Nephron (organoid): ENCODE results near the gene EIF4A2.
A peak's percentile ranks its signal among the peaks of the same experiment; 100 is the strongest.
"Not testable (repeated sequence)": the region's sequence is repeated elsewhere in the genome, so short reads cannot be mapped to it uniquely, and the experiment has no call there.

ENCODE experiments used
- H3K27ac Mint-ChIP-seq, 3 experiments: 2 replicates each; pipeline ENCODE4 v1.8.0; 2020; ENCODE audit warnings: mixed read lengths in 3 of 3, mild to moderate bottlenecking in 2 of 3, moderate library complexity in 1 of 3
- H3K27me3 Mint-ChIP-seq: 2 replicates; pipeline ENCODE4 v1.8.0; 2021; ENCODE audit warnings: low read depth, mild to moderate bottlenecking, moderate library complexity, mixed read lengths
- H3K36me3 Mint-ChIP-seq: 2 replicates; pipeline ENCODE4 v1.8.0; 2020; ENCODE audit warnings: low read depth, mixed read lengths
- H3K4me1 Mint-ChIP-seq: 2 replicates; pipeline ENCODE4 v1.8.0; 2020; ENCODE audit warnings: mixed read lengths
- H3K4me3 Mint-ChIP-seq, 3 experiments: 2 replicates each; pipeline ENCODE4 v1.8.0; 2020; ENCODE audit warnings: mild to moderate bottlenecking in 3 of 3, mixed read lengths in 3 of 3, moderate library complexity in 2 of 3
- H3K9me3 Mint-ChIP-seq: 2 replicates; pipeline ENCODE4 v1.8.0; 2020; ENCODE audit warnings: mixed read lengths
- TF ChIP-seq, protein P1 (sequence below), 3 experiments: fragments of 200-600 bp; sonication (generic); IDR thresholded peaks; one replicate each; pipeline ENCODE4 v1.5.0; 2021; ENCODE audit warnings: antibody characterized with exemption in 3 of 3; ENCODE audit not compliant: unreplicated experiment in 3 of 3

Gene EIF4A2

DNA sequence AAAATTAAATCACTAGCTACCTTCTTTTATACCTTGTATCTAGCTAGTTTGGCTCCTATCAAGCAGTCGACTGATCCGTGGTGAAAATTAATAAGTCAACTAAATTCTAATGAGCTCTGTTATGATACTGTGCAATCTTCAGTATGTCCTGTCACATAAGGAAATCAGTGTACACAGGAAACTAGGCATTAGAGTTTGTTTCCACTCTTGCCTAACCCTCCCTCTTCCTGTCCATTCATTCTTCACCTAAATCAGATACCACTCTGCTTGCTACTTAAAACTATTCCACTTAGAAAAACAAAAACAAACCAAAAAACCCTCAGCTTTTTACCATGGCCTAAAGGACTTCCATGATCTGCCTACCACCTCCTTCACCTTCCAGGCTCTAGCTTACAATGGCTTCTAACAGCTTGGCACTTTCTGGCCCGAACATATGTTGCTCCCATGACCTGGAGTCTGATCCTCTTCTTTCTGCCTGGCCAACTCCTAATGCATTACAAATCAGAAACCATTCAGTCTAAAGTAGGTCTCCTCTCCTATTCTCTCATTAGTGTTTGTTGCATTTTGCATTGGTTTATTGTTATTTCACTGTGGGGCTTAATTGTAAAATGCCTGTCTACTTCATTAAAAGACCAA, 15.0 kb downstream of the EIF4A2 start:
- peaks cover 59% of the 10 kb centered on the region for H3K36me3 Mint-ChIP-seq
- TF ChIP-seq, protein P1, sequence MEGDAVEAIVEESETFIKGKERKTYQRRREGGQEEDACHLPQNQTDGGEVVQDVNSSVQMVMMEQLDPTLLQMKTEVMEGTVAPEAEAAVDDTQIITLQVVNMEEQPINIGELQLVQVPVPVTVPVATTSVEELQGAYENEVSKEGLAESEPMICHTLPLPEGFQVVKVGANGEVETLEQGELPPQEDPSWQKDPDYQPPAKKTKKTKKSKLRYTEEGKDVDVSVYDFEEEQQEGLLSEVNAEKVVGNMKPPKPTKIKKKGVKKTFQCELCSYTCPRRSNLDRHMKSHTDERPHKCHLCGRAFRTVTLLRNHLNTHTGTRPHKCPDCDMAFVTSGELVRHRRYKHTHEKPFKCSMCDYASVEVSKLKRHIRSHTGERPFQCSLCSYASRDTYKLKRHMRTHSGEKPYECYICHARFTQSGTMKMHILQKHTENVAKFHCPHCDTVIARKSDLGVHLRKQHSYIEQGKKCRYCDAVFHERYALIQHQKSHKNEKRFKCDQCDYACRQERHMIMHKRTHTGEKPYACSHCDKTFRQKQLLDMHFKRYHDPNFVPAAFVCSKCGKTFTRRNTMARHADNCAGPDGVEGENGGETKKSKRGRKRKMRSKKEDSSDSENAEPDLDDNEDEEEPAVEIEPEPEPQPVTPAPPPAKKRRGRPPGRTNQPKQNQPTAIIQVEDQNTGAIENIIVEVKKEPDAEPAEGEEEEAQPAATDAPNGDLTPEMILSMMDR (IDR thresholded peaks at IDR 0.05; ENCODE audit: unreplicated experiment in 3 of 3), result no peak
- H3K27ac Mint-ChIP-seq, result no peak overlapping the region
- H3K27me3 Mint-ChIP-seq, result no peaks in the 10 kb centered on the region
- no peaks in the 10 kb centered on the region for H3K9me3 Mint-ChIP-seq
- H3K4me3 Mint-ChIP-seq, result no peak overlapping the region
- no peaks in the 10 kb centered on the region for H3K4me1 Mint-ChIP-seq

DNA sequence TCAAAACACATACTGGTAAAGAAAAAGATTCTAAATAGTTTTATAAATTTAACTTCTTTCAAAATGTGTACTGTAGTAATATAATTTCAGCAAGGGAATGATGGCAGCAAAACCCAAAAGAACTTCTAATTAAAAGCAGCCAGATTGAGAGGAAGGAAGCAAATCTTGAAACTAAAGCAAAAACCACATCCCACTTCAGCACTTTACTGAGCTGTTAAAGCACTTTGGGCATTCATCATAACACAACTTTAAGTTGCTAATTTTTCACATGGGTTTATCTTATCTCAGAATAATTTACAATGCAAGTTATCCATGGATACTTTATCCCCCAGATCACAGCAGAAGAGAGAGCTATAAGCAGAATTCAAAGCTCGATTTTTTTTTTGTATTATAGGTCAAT, 16.9 kb downstream of the EIF4A2 start:
- peaks cover 45% of the 10 kb centered on the region for H3K36me3 Mint-ChIP-seq
- no peaks in the 10 kb centered on the region for H3K4me1 Mint-ChIP-seq
- TF ChIP-seq, protein P1 (IDR thresholded peaks at IDR 0.05; ENCODE audit: unreplicated experiment in 3 of 3), result no peak
- H3K27ac Mint-ChIP-seq, result no peak overlapping the region
- no peaks in the 10 kb centered on the region for H3K27me3 Mint-ChIP-seq
- no peaks in the 10 kb centered on the region for H3K9me3 Mint-ChIP-seq
- H3K4me3 Mint-ChIP-seq, result no peak overlapping the region

DNA sequence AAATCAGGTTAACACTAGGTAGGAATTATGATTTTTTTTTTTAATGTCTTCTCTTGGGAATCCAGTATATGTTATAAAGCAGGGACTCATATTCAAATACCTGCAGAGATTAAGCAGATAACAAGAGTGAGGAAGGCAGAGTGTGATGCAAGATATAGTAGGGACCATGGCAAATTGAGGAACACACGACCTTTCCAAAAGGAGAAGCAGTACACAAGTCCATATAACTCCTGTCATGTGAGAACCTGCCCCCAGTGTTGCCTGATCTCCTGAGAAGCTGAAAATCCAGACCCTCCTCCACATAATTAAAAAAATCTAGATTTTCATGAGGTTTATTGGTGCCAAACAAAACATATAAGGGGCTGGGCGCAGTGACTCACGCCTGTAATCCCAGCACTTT, 19.3 kb downstream of the EIF4A2 start:
- Mint-ChIP-seq H3K27ac (no peak overlapping the region), H3K9me3 (no peaks in the 10 kb centered on the region), H3K4me3 (peak overlapping the region; percentile 7 to 65 (median 9)), H3K36me3 (peaks cover 33% of the 10 kb centered on the region), H3K27me3 (no peaks in the 10 kb centered on the region), H3K4me1 (peaks cover 6% of the 10 kb centered on the region)
- TF ChIP-seq, protein P1 (IDR thresholded peaks at IDR 0.05; ENCODE audit: unreplicated experiment in 3 of 3), result no peak

DNA sequence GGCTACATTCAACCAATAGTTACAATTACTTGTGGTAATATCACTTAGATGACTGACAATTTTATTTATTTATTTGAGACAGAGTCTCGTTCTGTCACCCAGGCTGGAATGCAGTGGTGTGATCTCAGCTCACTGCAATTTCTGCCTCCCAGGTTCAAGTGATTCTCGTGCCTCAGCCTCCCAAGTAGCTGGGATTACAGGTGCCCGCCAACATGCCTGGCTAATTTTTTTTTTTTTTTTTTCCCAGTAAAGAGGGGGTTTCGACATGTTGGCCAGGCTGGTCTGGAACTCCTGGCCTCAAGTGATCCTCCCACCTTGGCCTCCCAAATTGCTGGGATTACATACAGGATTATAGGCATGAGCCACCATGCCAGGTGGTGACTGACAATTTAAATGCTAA, 20.1 kb downstream of the EIF4A2 start:
- H3K36me3 Mint-ChIP-seq, result peaks cover 30% of the 10 kb centered on the region
- not testable (repeated sequence) for H3K27ac Mint-ChIP-seq, H3K27me3 Mint-ChIP-seq, H3K9me3 Mint-ChIP-seq, H3K4me3 Mint-ChIP-seq, H3K4me1 Mint-ChIP-seq

DNA sequence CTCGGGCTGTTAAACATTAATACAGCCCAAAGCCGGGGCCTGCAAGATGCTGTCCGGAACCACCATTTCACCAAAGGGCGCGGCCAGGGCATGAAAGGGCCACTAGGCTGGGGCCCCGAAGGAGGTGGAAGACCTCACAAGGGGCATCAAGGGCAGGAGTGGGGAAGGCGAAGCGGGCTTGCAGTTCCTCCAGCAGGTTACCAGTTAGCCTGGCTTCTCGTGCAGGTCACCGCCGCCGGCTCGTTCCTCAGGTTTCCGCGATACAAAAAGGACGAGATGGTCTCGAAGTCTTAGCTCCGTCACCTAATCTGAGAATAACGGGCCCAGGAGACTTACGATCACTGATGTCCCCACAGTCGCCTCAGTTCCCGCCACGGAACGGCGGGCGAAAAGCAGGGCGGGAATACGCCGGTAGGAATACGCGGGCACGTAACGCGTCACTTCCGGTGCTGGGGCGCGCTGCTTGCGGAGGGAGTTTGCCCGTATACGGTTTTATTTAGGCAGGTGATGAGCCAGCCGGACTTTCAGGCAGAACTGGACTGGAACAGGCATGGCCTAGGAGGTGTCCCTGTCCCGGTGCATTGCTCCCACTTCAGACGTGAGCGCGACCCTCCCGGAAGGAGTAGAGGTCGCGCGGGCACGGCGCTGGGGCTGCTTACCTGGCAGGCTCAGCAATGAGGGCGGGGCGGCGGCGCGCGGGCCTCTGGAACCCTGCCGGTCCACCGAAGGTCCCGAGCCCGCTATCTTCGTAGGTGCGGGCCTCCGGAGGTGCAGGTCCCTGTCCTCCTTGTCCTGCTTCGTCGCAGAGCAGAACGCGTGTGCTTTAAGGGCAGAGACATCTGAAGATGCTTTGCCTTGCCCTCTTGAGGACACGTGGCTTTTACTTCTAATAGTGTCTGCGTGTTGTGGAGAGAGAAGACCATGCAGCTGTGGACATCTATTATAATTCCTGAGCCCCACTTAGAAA, 23.0 kb downstream of the EIF4A2 start, which contains the start of gene RFC4:
TSS of gene RFC4 (minus strand) at position 394 of the 967 bp plus-strand sequence. CDS start 1,769 bp downstream, outside the sequence.
- H3K4me1 Mint-ChIP-seq, result peaks cover 6% of the 10 kb centered on the region
- H3K27ac Mint-ChIP-seq, result peak within 1 kb of the TSS; percentile 77 to 91 (median 87)
- TF ChIP-seq, protein P1 (IDR thresholded peaks at IDR 0.05; ENCODE audit: unreplicated experiment in 3 of 3), result no peak
- no peaks in the 10 kb centered on the region for H3K9me3 Mint-ChIP-seq
- H3K36me3 Mint-ChIP-seq, result peaks cover 11% of the 10 kb centered on the region
- H3K27me3 Mint-ChIP-seq, result no peaks in the 10 kb centered on the region
- H3K4me3 Mint-ChIP-seq, result peak within 1 kb of the TSS; percentile 93 to 97 (median 96)

DNA sequence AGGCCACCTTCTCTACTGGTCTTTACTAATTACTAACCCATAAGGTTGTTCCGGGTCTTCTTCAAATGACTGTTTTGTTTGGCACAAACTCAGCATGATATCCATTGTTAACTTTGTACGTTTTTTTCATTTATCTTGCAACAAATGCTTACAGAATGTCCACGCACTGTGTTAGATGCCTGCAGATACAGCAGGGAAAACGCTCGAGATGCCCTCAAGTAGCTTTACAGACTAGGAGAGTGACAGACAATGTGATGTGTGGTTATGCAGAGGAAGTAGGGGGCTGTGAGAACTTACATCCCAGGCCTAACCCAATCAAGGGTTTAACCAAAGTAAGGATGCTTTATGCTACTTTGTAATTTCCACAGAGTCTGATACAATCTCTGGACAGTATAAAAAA, 23.9 kb downstream of the EIF4A2 start:
- Mint-ChIP-seq H3K36me3 (peaks cover 9% of the 10 kb centered on the region), H3K27ac (peak overlapping the region; percentile 77 to 91 (median 87)), H3K4me1 (peaks cover 6% of the 10 kb centered on the region), H3K27me3 (peaks cover 4% of the 10 kb centered on the region), H3K4me3 (peak overlapping the region; percentile 93 to 97 (median 96)), H3K9me3 (no peaks in the 10 kb centered on the region)
- TF ChIP-seq, protein P1 (IDR thresholded peaks at IDR 0.05; ENCODE audit: unreplicated experiment in 3 of 3), result no peak
